Islet of Langerhans (tissue), 1 donor: ENCODE data around the gene SSH2.
"Not testable (repeated sequence)": the region's sequence is repeated elsewhere in the genome, so short reads cannot be mapped to it uniquely, and the experiment has no call there.

Experiments
- FAIRE-seq: peaks from one replicate; lab custom pipeline; 2011; peaks lifted over from hg19 to GRCh38; lab: Jason Lieb, UNC

SSH2 gene

DNA sequence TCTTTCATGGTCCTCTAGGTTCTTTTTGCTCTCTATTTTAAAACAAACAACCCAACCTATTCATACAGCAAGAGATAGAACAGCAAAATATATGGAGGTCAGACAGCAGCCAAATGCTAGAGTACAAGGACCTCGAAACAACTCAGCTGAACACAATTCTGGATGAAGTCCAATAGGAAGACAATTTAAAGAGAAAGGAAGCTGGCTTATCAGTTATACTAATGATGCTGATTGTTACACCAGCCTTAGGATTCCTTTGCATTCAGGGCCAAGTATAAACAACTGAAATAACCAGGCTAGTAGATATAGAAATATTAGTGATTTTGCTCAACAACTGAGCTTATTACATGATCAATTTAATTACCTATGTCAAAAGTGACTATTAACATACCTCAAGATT is 2.5 kb downstream of the SSH2 start:
- no peak for FAIRE-seq

DNA sequence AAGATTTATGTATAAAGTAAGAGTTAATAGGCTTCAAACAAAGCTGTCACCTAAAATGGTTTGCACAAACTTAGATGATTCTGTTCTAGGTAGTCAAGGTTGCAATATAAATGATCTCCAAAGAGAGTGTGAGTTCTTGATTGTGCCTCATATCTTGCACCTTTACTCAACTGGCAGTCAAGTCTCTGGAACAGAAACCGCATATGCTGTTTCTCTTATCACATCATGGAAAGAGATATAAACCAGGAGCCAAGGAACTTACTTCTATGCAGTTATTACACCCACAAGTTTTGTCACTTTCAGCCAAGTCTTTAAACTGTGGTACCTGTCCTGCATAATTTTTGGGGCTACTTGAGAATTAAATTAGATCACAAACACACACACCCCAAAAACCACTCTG is 5.2 kb downstream of the SSH2 start:
- FAIRE-seq, result no peak

DNA sequence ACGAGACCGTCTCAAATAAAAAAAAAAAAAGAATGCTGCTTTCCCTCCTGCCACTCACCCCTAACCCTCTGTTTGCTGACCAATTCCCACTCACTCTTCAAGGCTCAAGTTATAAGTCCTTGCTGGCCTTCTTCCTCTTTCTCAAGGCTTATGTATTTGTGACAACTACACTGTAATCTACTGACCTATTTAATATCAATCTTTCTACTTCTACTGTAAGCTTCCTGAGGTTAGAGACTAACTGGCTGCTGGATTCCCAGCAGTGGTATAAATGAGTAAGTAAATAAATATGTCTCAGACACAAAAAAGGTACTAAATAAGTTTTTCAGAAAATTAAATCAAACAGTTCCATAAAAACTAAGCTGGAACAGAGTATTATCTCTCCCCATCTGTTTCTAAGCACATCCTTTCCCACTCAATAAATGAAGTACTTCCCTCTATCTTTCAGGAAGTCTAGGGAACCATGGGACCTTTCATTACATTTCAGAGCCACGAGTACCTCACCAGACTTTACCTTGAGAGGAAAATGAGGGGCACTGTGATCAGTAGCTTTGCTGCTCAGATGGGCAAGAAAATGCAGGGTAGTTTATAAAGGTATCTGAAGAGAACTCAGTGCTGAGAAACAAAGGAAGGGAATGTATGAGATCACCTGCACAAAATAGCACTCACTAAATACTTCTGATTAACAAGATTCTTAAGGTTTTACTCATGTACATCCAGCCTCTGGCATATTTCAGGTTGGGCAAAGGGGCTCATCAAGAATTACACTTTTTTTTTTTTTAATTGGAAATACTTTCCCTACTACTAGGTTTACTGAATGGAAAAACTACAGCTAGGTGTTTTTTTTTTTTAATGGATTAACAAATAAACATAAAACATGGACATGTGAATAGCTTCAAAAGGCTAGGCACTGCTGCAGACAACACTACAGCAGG is 10.8 kb downstream of the SSH2 start:
- no peak for FAIRE-seq

DNA sequence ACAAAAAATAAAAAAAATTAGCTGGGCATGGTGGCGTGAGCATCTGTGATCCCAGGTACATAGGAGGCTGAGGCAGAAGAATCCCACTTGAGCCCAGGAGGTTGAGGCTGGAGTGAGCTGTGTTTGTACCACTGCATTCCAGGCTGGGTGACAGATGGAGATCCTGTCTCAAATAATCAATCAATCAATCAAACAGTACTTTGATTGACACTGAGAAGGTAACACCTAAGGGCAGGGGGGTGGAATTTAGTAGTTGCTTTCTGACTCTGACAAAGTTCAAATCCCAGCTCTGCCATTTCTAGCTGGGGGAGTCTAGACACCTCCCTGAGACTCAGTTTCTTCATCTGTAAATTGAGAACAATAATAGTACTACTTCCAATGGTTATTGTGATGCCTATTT is 12.0 kb downstream of the SSH2 start:
- no peak for FAIRE-seq

DNA sequence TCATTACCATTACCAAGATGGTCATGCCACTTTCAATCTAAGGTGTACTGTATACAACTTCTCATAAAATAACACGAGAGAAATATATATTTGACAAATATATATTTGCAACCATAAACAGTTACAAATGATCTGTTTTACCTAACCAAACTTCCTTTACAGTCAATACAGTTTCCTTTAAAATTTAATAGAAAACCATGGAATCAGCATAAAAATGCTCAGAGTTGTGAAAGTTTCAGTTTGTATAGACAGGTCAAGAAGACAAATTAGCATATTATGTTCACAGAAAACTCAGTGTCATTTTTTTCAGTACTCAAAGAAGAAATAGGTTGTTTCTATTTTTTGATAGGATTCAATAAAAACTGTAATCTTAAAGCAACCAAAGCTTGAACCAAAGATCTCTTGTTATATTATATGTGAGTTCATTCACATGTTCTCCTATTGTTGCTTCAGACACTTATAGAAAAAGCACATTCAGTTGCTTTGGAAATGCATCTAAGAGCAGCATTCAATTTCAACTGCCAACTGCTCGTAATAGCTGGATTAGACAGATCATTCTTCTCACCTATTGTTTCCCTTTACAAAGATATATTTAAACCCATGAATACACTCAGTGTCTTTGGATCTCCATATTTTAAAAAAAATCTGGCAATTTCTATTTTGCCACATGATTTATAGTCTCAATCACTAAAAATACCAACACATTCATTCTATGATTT is 15.1 kb downstream of the SSH2 start:
- FAIRE-seq, result peak; percentile 30

DNA sequence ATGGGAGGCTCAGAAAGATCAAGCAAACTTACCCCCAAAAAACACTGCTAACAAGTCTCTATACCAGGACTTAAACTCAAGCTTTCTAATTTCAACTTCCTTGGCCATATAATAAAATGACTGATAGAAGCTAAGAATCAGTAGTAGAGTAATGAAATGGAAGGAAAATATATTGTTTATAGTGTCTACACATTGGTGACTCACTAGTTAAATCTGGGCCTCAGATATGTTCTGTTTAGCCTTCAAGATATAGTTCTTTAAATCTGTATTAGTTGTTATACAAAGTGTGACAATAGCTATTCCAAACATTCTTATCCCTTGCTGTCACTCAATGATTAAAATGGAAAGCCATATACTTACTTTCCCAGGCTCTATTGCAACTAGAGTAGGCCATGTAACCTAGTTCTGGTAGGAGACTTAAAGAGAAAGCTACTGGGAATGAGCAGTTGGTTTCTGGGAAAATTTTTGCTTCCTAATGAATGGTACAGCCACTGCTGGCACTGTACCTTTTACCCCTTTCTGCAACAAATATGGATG is 18.3 kb downstream of the SSH2 start:
- no peak for FAIRE-seq

DNA sequence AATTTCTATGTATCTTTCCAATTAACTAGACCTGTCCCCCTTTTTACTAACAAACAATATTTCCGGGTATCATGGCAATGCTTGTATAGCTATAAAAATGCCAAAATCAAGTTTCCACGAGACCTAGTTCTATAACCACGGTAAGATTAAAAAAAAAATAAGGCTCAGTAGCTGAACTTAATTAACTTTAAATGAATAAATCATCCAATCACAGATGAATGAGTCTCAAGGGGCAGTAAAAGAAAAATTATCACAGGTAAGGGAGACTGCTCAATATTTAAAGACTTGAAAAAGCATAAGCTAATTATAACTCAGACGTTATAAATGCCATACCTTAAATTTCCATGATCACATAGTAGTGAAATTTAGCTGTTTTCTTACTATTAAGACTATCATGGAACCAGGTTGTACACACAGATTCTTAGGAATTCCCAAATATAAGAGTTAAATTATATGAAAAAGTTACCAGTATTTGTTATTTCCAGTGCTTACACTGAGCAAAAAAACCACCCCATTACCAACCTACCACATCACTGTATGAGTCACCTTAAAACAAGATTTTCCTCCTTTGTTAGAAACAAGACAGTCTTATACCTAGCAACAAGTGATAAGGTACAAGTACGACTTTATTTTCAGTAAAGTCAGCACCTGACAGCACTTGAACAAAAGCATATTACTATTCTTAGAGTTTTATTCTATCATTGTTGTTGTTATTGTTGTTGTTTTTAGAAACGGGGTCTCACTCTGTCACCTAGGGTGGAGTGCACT is 20.6 kb downstream of the SSH2 start:
- FAIRE-seq, result no peak

DNA sequence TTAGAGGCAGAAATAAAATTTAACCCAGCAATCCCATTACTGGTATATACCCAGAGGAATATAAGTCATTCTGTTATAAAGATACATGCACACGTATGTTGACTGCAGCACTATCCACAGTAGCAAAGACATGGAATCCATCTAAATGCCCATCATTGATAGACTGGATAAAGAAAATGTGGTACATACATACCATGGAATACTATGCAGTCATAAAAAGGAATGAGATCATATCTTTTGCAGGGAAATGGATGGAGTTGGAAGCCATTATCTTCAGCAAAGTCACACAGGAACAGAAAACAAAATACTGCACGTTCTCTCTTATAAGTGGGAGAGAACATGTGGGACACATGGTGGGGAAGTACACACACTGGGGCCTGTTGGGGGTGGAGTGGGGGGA is 23.1 kb downstream of the SSH2 start:
- no peak for FAIRE-seq

DNA sequence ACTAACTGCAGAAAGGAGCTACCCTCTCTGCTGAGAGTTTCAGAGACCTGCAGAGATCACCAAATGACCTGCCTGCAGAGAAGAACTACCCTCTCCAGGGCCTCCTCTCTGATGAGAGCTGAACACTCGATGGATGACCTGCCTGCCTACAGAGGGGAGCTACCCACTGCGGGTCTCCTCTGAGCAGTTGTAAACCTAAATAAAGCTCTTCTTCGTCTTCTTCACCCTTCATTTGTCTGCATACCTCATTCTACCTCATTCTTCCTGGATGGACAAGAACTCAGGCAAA is 24.2 kb downstream of the SSH2 start:
- no peak for FAIRE-seq

DNA sequence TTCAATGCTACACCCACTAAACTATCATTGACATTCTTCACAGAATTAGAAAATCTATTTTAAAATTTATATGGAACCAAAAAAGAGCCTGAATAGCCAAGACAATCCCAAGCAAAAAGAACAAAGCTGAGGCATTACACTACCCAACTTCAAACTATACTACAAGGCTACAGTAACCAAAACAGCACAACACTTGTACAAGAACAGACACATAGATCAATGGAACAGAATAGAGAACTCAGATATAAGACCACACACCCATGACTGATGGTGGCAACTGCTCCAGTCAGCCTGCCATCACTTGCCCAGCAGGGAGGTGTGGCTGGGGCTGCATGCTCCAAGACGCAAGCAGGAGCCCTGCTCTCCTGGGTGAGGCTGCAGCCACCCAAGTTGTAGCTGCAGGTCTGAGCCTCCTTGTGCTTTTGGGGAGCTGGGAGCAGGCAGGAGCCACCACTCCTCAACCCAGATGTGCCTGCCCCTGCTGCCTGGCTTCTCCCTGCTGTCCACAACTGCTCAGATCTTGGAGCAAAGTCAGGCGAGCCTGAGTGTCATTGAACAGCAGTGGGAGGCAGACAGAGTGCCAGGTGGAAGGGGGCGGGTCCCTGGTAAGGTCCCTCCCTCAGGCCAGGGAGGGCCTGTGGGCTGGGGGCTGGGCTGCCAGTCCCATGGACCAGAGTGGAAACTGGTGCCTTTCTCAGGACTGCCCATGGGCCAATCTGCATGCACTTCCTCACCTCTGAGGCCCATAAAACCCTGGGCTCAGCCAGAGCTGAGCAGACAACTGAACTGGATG is 24.7 kb downstream of the SSH2 start:
- no peak for FAIRE-seq

DNA sequence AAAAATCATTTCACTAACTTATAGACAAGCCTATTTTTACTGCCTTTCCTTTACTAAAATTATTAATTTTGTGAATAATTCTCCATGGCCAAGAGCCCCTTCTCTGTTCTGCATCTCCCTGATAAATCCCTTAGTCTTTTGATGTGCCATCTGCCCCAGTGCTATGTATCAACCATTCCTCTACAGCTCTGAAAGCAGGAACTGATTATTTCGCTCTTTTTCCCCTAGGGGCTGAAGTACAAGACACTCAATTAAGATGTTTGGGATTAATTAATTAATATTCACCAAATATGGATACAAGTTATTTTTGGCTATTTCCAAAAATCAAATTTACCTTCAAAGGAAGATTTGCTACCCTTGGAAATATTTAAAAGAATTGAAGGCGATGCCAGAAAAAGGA is 26.6 kb downstream of the SSH2 start:
- FAIRE-seq, result no peak

DNA sequence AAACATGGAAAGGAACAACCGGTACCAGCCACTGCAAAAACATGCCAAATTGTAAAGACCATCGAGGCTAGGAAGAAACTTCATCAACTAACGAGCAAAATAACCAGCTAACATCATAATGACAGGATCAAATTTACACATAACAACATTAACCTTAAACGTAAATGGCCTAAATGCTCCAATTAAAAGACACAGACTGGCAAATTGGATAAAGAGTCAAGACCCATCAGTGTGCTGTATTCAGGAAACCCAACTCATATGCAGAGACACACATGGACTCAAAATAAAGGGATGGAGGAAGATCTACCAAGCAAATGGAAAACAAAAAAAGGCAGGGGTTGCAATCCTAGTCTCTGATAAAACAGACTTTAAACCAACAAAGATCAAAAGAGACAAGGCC is 32.9 kb downstream of the SSH2 start:
- FAIRE-seq, result not testable (repeated sequence)

DNA sequence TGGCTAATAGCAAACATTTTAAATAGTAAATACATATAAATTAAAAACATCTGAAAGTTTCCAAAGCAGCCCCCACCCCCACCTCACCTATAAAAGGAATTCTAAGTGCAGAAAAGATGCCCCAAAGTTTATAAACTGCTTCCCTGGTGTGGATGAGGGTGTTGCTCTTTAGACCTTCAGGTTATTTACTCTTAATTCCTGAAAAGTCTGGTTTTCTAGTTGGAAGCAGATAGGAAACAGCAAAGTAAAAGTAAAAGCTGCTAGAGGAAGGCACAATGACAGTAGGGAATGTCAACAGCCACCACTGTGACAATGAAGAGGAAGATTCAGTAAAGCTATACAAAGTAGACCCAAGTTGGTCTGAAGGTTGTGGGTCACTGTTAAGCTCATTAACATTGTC is 37.8 kb downstream of the SSH2 start:
- FAIRE-seq, result no peak

DNA sequence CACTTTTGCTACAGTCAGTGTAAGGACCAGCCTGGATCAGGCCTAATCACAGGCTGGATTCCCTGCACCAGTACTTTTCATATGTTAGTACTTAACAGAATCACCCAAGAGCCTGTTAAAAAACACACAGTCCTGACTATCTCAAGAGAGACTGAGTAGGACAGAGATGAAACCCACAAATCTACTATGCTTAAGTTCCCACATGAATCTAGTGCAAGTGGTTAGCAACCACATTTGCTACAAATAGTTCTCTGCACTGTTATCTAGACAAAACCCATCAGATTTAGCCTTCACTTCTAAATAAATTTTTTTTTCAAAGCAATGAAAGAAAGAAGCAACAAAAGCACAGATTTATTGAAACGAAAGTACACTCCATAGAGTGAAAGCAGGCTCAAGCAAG is 38.9 kb downstream of the SSH2 start:
- FAIRE-seq, result no peak

DNA sequence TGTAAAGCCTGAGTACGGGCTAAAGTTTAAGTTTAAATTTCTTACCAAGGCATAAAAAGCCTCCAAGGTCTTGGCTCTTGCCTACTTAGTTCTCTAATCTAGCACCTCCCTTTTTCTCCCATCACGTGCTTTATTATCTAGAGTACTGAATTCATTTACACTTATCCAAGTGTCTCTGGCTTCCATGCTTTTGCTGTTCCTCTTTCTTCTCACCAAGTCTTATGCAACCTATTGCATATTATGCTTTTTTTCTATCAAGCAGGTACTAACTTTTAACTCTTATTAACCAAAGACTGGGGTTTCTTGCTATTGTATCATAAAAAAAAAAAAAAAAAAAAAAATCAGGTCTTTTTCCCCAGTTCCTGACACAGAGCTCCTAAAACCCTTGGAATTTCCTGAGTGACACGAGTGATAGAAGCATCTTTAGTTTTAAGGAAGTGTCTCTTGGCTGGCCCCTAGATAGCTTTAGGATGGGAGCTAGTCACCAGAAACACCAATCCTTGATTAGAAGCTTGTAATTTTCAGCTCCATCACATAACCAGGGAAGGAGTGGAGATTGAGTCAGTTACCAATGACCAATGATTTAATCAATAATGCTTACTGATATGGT is 44.9 kb downstream of the SSH2 start:
- no peak for FAIRE-seq

DNA sequence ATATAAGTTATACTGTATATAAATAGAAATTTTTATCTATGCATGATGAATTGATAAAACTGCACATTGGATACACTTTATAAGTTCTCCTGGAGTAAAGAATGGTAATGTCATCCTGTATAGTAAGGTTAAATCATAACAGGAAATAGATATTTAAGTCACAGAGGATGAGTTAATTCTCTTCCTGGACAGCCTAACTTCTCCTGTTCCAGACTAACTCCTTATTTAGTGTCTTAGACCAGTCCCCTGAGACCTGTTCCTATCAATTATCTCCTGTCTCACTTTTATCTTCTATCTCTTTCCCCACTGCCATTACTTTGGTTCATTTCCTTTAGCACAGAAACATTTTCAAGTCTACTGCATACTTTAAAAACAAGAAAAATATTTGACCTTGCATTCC is 46.5 kb downstream of the SSH2 start:
- FAIRE-seq, result no peak

DNA sequence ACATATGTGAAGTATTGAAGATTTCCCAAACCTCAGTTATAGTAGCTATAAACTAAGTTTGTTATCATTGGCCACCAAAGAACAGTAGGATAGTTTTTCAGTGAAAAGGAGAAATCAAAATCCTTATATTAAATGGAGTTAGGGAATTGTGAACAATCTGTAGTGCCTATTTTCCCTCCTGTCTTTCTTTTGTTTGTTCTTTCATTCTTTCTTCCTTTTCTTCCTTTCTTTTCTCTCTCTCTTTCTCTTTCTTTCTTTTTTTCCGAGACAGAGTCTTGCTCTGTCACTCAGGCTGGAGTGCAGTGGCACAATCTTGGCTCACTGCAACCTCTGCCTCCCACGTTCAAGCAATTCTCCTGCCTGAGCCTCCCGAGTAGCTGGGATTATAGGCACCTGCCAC is 48.8 kb downstream of the SSH2 start:
- no peak for FAIRE-seq

DNA sequence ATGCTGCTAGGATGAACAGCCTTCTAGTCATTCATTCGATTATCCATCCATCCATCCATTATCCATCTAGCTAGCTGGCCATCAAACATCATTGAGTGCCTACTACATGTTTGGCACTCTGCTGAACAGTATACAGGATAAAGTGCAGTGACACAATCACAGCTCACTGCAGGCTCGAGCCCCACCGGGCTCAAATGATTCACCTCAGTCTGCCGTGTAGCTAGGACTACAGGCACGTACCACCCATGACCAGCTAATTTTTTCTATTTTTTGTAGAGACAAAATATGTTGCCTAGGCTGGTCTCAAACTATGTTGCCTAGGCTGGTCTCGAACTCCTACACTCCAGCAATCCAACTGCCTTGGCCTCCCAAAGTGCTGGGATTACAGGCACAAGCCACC is 50.0 kb downstream of the SSH2 start:
- no peak for FAIRE-seq

DNA sequence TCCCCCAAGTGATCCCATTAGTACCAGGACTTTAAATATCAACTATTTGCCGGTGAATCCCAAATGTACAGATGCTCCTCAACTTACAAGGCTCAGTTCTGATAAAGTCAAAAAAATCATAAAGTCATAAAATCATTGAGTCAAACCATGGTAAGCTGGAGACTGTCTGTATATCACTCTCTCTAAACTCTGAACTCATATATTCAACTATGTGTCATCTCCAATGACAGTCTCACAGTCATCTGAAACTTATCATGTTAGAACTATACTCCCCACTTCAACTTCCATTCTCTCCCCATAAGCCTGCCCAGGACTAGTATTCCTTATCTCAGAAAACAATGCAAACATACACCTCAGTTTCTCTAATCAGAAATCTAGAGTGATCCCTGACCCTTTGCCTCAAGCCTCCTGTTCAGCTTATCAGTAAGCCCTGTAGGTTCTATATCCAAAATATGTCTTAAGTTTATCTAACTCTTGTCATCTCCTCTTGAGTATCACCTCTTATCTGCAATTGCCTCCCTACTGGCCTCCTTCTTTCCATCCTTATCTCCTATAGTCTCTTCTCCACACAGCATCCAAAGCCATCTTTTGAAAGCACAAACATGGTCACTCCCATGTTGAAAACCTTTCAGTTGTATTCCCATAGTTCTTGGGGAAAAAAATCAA is 55.0 kb downstream of the SSH2 start:
- FAIRE-seq, result no peak

DNA sequence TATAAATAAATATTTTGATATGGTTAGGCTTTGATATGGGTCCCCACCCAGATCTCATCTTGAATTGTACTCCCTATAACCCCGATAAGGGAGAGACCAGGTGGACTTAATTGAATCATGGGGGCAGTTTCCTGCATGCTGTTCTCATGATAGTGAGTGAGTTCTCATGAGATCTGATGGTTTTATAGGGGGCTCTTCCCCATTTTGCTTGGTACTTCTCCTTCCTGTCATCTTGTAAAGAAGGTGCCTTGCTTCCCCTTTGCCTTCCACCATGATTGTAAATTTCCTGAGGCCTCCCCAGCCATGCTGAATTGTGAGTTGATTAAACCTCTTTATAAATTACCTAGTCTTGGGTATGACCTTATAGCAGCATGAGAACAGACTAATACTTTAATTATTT is 55.7 kb downstream of the SSH2 start:
- FAIRE-seq, result not testable (repeated sequence)

DNA sequence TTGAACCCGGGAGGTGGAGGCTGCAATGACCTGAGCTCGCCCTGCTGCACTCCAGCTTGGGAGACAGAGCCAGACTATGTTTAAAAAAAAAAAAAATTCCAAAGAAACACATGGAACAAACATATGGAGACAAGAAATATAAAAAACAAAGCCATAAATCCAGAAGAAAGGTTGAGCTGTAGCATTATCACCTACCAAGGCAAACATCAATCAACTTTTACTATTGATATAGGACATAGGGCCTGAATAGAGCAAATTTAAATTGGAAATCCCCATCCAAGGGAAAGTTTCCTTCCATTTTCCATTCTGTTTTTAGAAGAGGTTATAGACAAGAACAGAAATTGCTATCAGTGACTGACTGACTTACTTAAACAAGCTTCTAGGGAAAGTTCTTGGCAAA is 56.6 kb downstream of the SSH2 start:
- FAIRE-seq, result no peak
